Fibroblast of skin of left quadriceps (primary cell): ENCODE measurements around the gene MVK.

ENCODE experiments used
- DNase-seq, 2 experiments: peaks; one replicate each; pipeline ENCODE4 v3.0.0-alpha.2; 2013; ENCODE audit warnings: low read depth in 2 of 2

MVK gene

GRCh38 chr12:109545826-109546225 lies 27.8 kb upstream of the MVK start:
- DNase-seq = no peak

- DNase-seq = no peak
These were observed 26.3 kb upstream of the MVK start for GRCh38 chr12:109547286-109547685.

- no peak for DNase-seq
These were observed 25.3 kb upstream of the MVK start for GRCh38 chr12:109548258-109548657.

- DNase-seq = no peak
These were observed 23.9 kb upstream of the MVK start for GRCh38 chr12:109549613-109550270.

GRCh38 chr12:109550281-109550680 lies 23.3 kb upstream of the MVK start:
- no peak for DNase-seq

GRCh38 chr12:109551108-109551507 lies 22.5 kb upstream of the MVK start:
- DNase-seq = no peak

GRCh38 chr12:109552971-109553370 lies 20.6 kb upstream of the MVK start:
- no peak for DNase-seq

- DNase-seq = no peak
These were observed 20.1 kb upstream of the MVK start for GRCh38 chr12:109553483-109553882.

GRCh38 chr12:109553906-109554500 lies 19.6 kb upstream of the MVK start:
- DNase-seq = no peak

- no peak for DNase-seq
These were observed 18.8 kb upstream of the MVK start for GRCh38 chr12:109554761-109555160.

- no peak for DNase-seq
These were observed 17.9 kb upstream of the MVK start for GRCh38 chr12:109555431-109556315.

- DNase-seq = no peak
These were observed 16.4 kb upstream of the MVK start for GRCh38 chr12:109557200-109557599.

- DNase-seq = no peak
These were observed 15.8 kb upstream of the MVK start for GRCh38 chr12:109557805-109558204.

GRCh38 chr12:109558374-109559199 lies 15.0 kb upstream of the MVK start:
- DNase-seq = no peak

- DNase-seq = no peak
These were observed 14.4 kb upstream of the MVK start for GRCh38 chr12:109559200-109559505.

- no peak for DNase-seq
These were observed 14.0 kb upstream of the MVK start for GRCh38 chr12:109559601-109560000.

GRCh38 chr12:109560867-109561710 lies 12.5 kb upstream of the MVK start:
- DNase-seq = no peak

- no peak for DNase-seq
These were observed 11.9 kb upstream of the MVK start for GRCh38 chr12:109561711-109562030.

GRCh38 chr12:109562871-109563270 lies 10.7 kb upstream of the MVK start:
- DNase-seq = no peak

- DNase-seq = no peak
These were observed 10.0 kb upstream of the MVK start for GRCh38 chr12:109563291-109564284.
